IMR-90 (cell line): Measurements from ENCODE around the gene DGKB. TPM values are rescaled to one million over a fixed set of nuclear protein-coding genes. Genes with fewer than 3 reads are reported as not detected.

Experiments
- ATAC-seq: fragments of 200-7000 bp; cut with Tn5 transposase; 2 replicates; pipeline ENCODE4 v1.9.1; 2020; ENCODE audit warnings: low read depth, mild to moderate bottlenecking, moderate library complexity
- BruUV-seq: library from RNA; stranded (reverse); fragments of 400-500 nt; replicated peaks from 2 replicates; lab custom pipeline; 2021; lab: Mats Ljungman, UMichigan
- CTCF ChIA-PET: fragments of 300-600 bp; formaldehyde crosslinking; extraction: SDS; loops from one replicate; lab custom pipeline; 2021; ENCODE audit warnings: antibody characterized with exemption; lab: Yijun Ruan, JAX
- POLR2A ChIA-PET: fragments of 300-600 bp; sonication (Branson Sonifier 250); formaldehyde crosslinking; loops from one replicate; lab custom pipeline; 2022; ENCODE audit warnings: antibody characterized with exemption; ENCODE audit not compliant: unreplicated experiment; lab: Charles Lee
- DNase-seq: peaks from one replicate; pipeline ENCODE4 v3.0.0; 2013
- H2AFZ ChIP-seq: replicated peaks from 2 replicates; pipeline ENCODE3; 2013; ENCODE audit warnings: low read length, mild to moderate bottlenecking; ENCODE audit not compliant: poor library complexity
- H2AK5ac ChIP-seq: 2 replicates; pipeline ENCODE4 v1.6.1; 2013; ENCODE audit warnings: low read depth, low read length, inconsistent platforms
- H2AK9ac ChIP-seq: replicated peaks from 2 replicates; pipeline ENCODE3; 2013; ENCODE audit warnings: mild to moderate bottlenecking, low read depth, low read length, moderate library complexity; ENCODE audit not compliant: poor library complexity
- H2BK120ac ChIP-seq: 2 replicates; pipeline ENCODE4 v1.6.1; 2013; ENCODE audit warnings: low read depth, low read length, inconsistent platforms
- H2BK15ac ChIP-seq: 3 replicates; pipeline ENCODE4 v1.6.1; 2013; ENCODE audit warnings: low read depth, low read length, inconsistent platforms
- H2BK20ac ChIP-seq: 2 replicates; pipeline ENCODE4 v1.6.1; 2013; ENCODE audit warnings: low read depth, mild to moderate bottlenecking, inconsistent platforms, low read length, moderate library complexity
- H2BK5ac ChIP-seq: 2 replicates; pipeline ENCODE4 v1.6.1; 2013; ENCODE audit warnings: mild to moderate bottlenecking, low read depth, low read length, inconsistent platforms; ENCODE audit not compliant: poor library complexity, severe bottlenecking
- H3K14ac ChIP-seq: replicated peaks from 2 replicates; pipeline ENCODE4 v1.6.1; 2013; ENCODE audit warnings: low read depth, low read length, inconsistent platforms
- H3K18ac ChIP-seq: 2 replicates; pipeline ENCODE4 v1.6.1; 2013; ENCODE audit warnings: low read depth, low read length, control low read depth
- H3K23ac ChIP-seq: 2 replicates; pipeline ENCODE4 v1.6.1; 2013; ENCODE audit warnings: low read depth, low read length, inconsistent platforms
- H3K27ac ChIP-seq: 2 replicates; pipeline ENCODE4 v1.5.1; 2013; ENCODE audit warnings: mild to moderate bottlenecking, control low read depth, low read length; ENCODE audit not compliant: insufficient read depth
- H3K27me3 ChIP-seq: 2 replicates; pipeline ENCODE4 v1.6.1; 2013; ENCODE audit warnings: low read length; ENCODE audit not compliant: control insufficient read depth, insufficient read depth
- H3K36me3 ChIP-seq: 2 replicates; pipeline ENCODE4 v1.6.1; 2013; ENCODE audit warnings: low read length, mixed read lengths; ENCODE audit not compliant: control insufficient read depth, insufficient read depth
- H3K4ac ChIP-seq: 2 replicates; pipeline ENCODE4 v1.6.1; 2013; ENCODE audit warnings: low read depth, low read length, inconsistent platforms
- H3K4me1 ChIP-seq: 2 replicates; pipeline ENCODE4 v1.6.1; 2013; ENCODE audit warnings: low read length, mixed read lengths; ENCODE audit not compliant: control insufficient read depth, insufficient read depth
- H3K4me2 ChIP-seq: 2 replicates; pipeline ENCODE4 v1.6.1; 2013; ENCODE audit warnings: low read depth, mild to moderate bottlenecking, control low read depth, low read length, moderate library complexity
- H3K4me3 ChIP-seq: 2 replicates; pipeline ENCODE4 v1.5.1; 2013; ENCODE audit warnings: low read depth, mild to moderate bottlenecking, control low read depth, low read length, moderate library complexity; ENCODE audit not compliant: insufficient read depth
- H3K56ac ChIP-seq: 2 replicates; pipeline ENCODE4 v1.6.1; 2013; ENCODE audit warnings: low read length, inconsistent platforms; ENCODE audit not compliant: insufficient read depth; ENCODE audit errors: extremely low read depth
- H3K79me1 ChIP-seq, 2 experiments: 2 replicates each; pipeline ENCODE4 v1.6.1; 2013; ENCODE audit warnings: low read length in 2 of 2, inconsistent platforms in 1 of 2, low read depth in 1 of 2
- H3K9ac ChIP-seq: 2 replicates; pipeline ENCODE4 v1.6.1; 2013; ENCODE audit warnings: low read depth, low read length, control low read depth
- H3K9me1 ChIP-seq: 2 replicates; pipeline ENCODE4 v1.6.1; 2013; ENCODE audit warnings: low read length, inconsistent platforms; ENCODE audit not compliant: insufficient read depth
- H3K9me3 ChIP-seq: 2 replicates; pipeline ENCODE4 v1.6.1; 2013; ENCODE audit warnings: low read length; ENCODE audit not compliant: control insufficient read depth, insufficient read depth
- H4K20me1 ChIP-seq: 2 replicates; pipeline ENCODE4 v1.6.1; 2013; ENCODE audit warnings: low read length, inconsistent platforms; ENCODE audit not compliant: insufficient read depth
- H4K5ac ChIP-seq: 2 replicates; pipeline ENCODE4 v1.6.1; 2013; ENCODE audit warnings: mild to moderate bottlenecking, low read depth, low read length, control low read depth
- H4K8ac ChIP-seq, 2 experiments: 2 replicates each; pipeline ENCODE4 v1.6.1; 2013; ENCODE audit warnings: low read depth in 2 of 2, low read length in 2 of 2, control low read depth in 1 of 2, inconsistent platforms in 1 of 2
- H4K91ac ChIP-seq: 2 replicates; pipeline ENCODE4 v1.6.1; 2013; ENCODE audit warnings: low read depth, low read length, inconsistent platforms; ENCODE audit not compliant: insufficient read depth
- CEBPB ChIP-seq: IDR thresholded peaks from 2 replicates; pipeline ENCODE4 v1.6.1; 2012; ENCODE audit warnings: low read depth, low read length, improper control_type of control experiment
- CTCF ChIP-seq: conservative IDR thresholded peaks from 2 replicates; pipeline ENCODE4 v1.5.1; 2012; ENCODE audit warnings: mild to moderate bottlenecking, low read depth, low read length, improper control_type of control experiment
- ELK1 ChIP-seq: fragments of 150-350 bp; IDR thresholded peaks from 2 replicates; pipeline ENCODE4 v1.6.1; 2016; ENCODE audit warnings: low read depth, mild to moderate bottlenecking, low read length, moderate library complexity, borderline replicate concordance
- FOS ChIP-seq: fragments of 150-350 bp; IDR thresholded peaks from 2 replicates; pipeline ENCODE4 v1.6.1; 2016; ENCODE audit warnings: low read depth, low read length
- MAFK ChIP-seq: IDR thresholded peaks from 2 replicates; pipeline ENCODE4 v1.6.1; 2012; ENCODE audit warnings: low read depth, low read length, improper control_type of control experiment
- MAZ ChIP-seq: IDR thresholded peaks from 2 replicates; pipeline ENCODE4 v1.6.1; 2012; ENCODE audit warnings: low read depth, mild to moderate bottlenecking, low read length, improper control_type of control experiment, moderate library complexity, borderline replicate concordance
- MXI1 ChIP-seq: IDR thresholded peaks from 2 replicates; pipeline ENCODE4 v1.6.1; 2012; ENCODE audit warnings: low read depth, mild to moderate bottlenecking, low read length, moderate library complexity, borderline replicate concordance
- POLR2A ChIP-seq: IDR thresholded peaks from 2 replicates; pipeline ENCODE4 v1.6.1; 2012; ENCODE audit warnings: mild to moderate bottlenecking, low read depth, low read length
- RAD21 ChIP-seq: IDR thresholded peaks from 2 replicates; pipeline ENCODE4 v1.6.1; 2012; ENCODE audit warnings: low read length, improper control_type of control experiment
- RCOR1 ChIP-seq: IDR thresholded peaks from 2 replicates; pipeline ENCODE4 v1.6.1; 2012; ENCODE audit warnings: mild to moderate bottlenecking, low read length, improper control_type of control experiment; ENCODE audit not compliant: insufficient replicate concordance
- USF2 ChIP-seq: fragments of 150-350 bp; IDR thresholded peaks from 2 replicates; pipeline ENCODE4 v1.6.1; 2017; ENCODE audit warnings: mild to moderate bottlenecking, antibody characterized with exemption, low read length, low read depth
- dilution Hi-C: fragments of 300-500 bp; cut with HindIII; formaldehyde crosslinking; loops from one replicate; pipeline ENCODE4 v1.14.3; 2018; ENCODE audit warnings: low sequenced_read_pairs; ENCODE audit not compliant: unreplicated experiment
- in situ Hi-C: fragments of 300-500 bp; cut with MboI; formaldehyde crosslinking; loops from 3 replicates; pipeline ENCODE4 v1.14.3; 2019; ENCODE audit warnings: low sequenced_read_pairs, inconsistent platforms, mixed read lengths
- intact Hi-C: fragments of 100-400 bp; cut with micrococcal nuclease; formaldehyde crosslinking; loops from 2 replicates; pipeline ENCODE4 v1.10.0; 2022
- polyA plus RNA-seq, 3 experiments: library from polyadenylated mRNA; depleted of rRNA; stranded (reverse); fragments of >200 nt; gene quantifications; 2 replicates each; pipeline ENCODE4 v1.2.3, GENCODE V29; 2012; ENCODE audit warnings: low replicate concordance in 1 of 3
- total RNA-seq: library from RNA; depleted of rRNA; stranded (reverse); fragments of >200 nt; gene quantifications from 2 replicates; pipeline ENCODE4 v1.2.3, GENCODE V29; 2012

The DGKB gene
- total and polyA plus RNA-seq, 2 of the 4 experiments (the other 2 are of a cell fraction) = not detected

GRCh38 chr7:14673202-14673601 is 229.3 kb downstream of the DGKB start:
- ChIA-PET CTCF (interaction anchor here (1.7 kb wide), 1 partner anchor 19 kb away, joined by 6 read pairs; no protein-coding TSS in a partner anchor), POLR2A (no interaction called here)
- Histone ChIP-seq H2BK5ac (no peak overlapping the region), H4K20me1 (no peaks in the 10 kb centered on the region), H2BK20ac (no peak overlapping the region), H2BK120ac (no peak overlapping the region), H3K18ac (no peak overlapping the region), H4K8ac (no peak overlapping the region), H2AK5ac (no peak overlapping the region), H3K79me1 (no peaks in the 10 kb centered on the region), H3K14ac (no peak overlapping the region), H3K9ac (no peak overlapping the region), H2AFZ (no peak overlapping the region), H3K9me3 (no peaks in the 10 kb centered on the region), H2BK15ac (no peak overlapping the region), H4K5ac (no peak overlapping the region), H3K9me1 (no peaks in the 10 kb centered on the region), H3K27me3 (no peaks in the 10 kb centered on the region), H3K36me3 (no peaks in the 10 kb centered on the region), H4K91ac (no peak overlapping the region), H3K23ac (no peak overlapping the region), H3K4me1 (no peaks in the 10 kb centered on the region), H2AK9ac (no peak overlapping the region), H3K4ac (no peak overlapping the region), H3K27ac (no peak overlapping the region), H3K4me2 (no peak overlapping the region), H3K4me3 (no peak overlapping the region), H3K56ac (no peak overlapping the region)
- intact Hi-C loops = no loop called here
- BruUV-seq = no TSS peak
- dilution Hi-C loops = no loop called here
- no peak for DNase-seq
- no peak for TF ChIP-seq MXI1
- no peak for TF ChIP-seq MAFK
- no peak for TF ChIP-seq USF2
- TF ChIP-seq RAD21 = no peak
- no peak for TF ChIP-seq FOS
- no peak for TF ChIP-seq RCOR1
- no peak for TF ChIP-seq ELK1
- TF ChIP-seq POLR2A = no peak
- TF ChIP-seq CTCF = no peak
- no peak for TF ChIP-seq MAZ
- no peak for TF ChIP-seq CEBPB
- no peak for ATAC-seq
- in situ Hi-C loops = no loop called here
